Endometrium (tissue), 2 donors: ENCODE measurements around the gene ELK4.

Experiments used
- FAIRE-seq: peaks from 2 replicates; lab custom pipeline; 2012; peaks lifted over from hg19 to GRCh38; lab: Jason Lieb, UNC
- donor health status: control.
- donor health status: control.

The ELK4 gene

GRCh38 chr1:205561501-205562203, 70.2 kb downstream of the ELK4 start:
- no peak for FAIRE-seq
